ENCODE measurements around the gene LBH. TPM values are rescaled to one million over a fixed set of nuclear protein-coding genes. Genes with fewer than 3 reads are reported as not detected.

The LBH gene
- total and polyA plus RNA-seq, 7 donors: 6.5 to 15.5 (median 11.1) TPM

DNA sequence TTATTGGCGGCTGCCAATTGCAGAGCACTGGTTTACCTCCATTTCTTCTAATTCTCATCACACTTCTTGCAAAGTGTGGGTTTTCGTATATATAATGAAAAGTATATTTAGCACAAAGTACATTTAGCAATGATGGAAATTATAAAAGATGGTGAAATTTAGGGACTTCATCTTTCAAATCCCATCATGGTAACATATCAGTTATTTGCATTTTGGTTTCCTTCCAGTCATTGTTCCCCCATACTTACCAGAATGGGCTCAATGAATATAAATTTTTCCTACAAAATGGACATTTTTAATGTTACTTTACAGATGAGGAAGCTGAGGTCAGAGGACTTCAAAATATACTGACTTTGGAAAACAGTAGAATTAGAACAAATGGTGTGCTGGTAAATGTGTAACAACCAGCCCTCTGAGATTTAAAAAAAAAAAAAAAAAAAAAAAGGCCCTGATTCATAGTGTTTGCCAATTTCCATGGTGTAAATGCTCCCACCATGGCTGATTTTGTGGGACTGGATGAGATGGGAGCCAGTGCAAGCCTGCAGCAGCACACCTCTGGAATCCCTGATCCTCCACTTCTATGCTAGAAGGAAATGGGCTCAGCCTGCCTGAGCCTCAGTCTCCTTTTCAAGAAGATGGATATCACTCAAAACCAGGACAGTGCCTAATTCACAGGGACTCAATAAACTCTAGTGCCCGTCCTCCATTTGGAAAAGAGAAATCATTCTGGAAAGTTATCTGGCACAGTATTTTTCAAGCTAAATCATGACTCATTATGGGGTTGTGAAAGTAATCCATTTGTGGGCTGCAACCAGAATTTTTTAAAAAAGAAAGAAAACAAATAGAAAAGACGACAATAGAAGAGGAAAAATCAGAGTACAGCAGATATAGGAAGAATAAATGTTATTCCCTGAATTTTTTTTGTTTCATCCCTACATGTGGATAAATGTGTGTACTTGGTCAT is 34.0 kb downstream of the LBH start:
- H3K4me1 ChIP-seq: no peaks in the 10 kb centered on the region
- 77 to 85% (median 82%) methylated on average over 4 of the region's 4 CpGs for WGBS, 3 donors
- no peaks in the 10 kb centered on the region for H3K36me3 ChIP-seq (ENCODE audit: insufficient read depth in 1 of 2, low read depth in 1 of 2)
- intact Hi-C loops (cut with DNase I): no loop called here
- DNase-seq (no peak), ATAC-seq (no peak)
- no peak overlapping the region for H3K4me3 ChIP-seq
- TF ChIP-seq, protein P1, sequence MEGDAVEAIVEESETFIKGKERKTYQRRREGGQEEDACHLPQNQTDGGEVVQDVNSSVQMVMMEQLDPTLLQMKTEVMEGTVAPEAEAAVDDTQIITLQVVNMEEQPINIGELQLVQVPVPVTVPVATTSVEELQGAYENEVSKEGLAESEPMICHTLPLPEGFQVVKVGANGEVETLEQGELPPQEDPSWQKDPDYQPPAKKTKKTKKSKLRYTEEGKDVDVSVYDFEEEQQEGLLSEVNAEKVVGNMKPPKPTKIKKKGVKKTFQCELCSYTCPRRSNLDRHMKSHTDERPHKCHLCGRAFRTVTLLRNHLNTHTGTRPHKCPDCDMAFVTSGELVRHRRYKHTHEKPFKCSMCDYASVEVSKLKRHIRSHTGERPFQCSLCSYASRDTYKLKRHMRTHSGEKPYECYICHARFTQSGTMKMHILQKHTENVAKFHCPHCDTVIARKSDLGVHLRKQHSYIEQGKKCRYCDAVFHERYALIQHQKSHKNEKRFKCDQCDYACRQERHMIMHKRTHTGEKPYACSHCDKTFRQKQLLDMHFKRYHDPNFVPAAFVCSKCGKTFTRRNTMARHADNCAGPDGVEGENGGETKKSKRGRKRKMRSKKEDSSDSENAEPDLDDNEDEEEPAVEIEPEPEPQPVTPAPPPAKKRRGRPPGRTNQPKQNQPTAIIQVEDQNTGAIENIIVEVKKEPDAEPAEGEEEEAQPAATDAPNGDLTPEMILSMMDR (IDR thresholded peaks at IDR 0.05): no peak
- no peaks in the 10 kb centered on the region for H3K27me3 ChIP-seq (ENCODE audit: insufficient read depth in 3 of 3, low read length in 2 of 3)
- no peak overlapping the region for H3K27ac ChIP-seq
- H3K9me3 ChIP-seq: no peaks in the 10 kb centered on the region

DNA sequence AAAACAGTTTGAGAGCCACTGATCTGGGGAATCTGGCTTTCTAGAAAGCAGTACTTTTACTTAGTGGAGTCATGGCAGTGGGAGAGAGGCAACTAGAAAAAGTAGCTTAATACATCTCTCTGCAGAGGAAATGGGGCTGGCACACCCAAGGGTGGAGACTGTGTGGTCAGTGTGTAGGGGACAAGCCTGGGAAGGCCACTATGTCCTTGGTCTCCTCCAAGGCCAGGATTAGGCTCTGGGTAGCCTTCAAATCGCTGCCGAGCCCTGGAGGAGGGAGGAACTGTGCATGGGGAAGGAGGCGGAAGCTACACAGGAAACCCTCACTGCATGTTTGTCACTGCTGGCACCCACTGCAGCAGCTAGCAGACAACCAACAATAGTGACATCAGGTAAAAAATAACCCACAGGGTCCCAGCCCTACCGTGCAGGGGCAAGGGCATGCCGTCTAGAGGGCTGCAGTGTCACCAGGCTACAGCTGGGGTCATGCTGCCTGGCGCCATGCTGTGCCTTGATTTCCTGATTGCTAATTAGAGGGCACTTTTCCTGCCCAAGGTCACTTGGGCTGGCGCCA is 34.8 kb downstream of the LBH start:
- 74 to 78% (median 75%) methylated on average over 7 of the region's 7 CpGs for WGBS, 3 donors
- no peaks in the 10 kb centered on the region for H3K9me3 ChIP-seq
- TF ChIP-seq, protein P1 (IDR thresholded peaks at IDR 0.05): no peak
- no peak overlapping the region for H3K4me3 ChIP-seq
- intact Hi-C loops (cut with DNase I): no loop called here
- no peak for DNase-seq
- no peaks in the 10 kb centered on the region for H3K27me3 ChIP-seq (ENCODE audit: insufficient read depth in 3 of 3, low read length in 2 of 3)
- ATAC-seq: peak in 1 of 4 donors; percentile 24
- H3K36me3 ChIP-seq (ENCODE audit: insufficient read depth in 1 of 2, low read depth in 1 of 2): no peaks in the 10 kb centered on the region
- H3K4me1 ChIP-seq: no peaks in the 10 kb centered on the region
- no peak overlapping the region for H3K27ac ChIP-seq

DNA sequence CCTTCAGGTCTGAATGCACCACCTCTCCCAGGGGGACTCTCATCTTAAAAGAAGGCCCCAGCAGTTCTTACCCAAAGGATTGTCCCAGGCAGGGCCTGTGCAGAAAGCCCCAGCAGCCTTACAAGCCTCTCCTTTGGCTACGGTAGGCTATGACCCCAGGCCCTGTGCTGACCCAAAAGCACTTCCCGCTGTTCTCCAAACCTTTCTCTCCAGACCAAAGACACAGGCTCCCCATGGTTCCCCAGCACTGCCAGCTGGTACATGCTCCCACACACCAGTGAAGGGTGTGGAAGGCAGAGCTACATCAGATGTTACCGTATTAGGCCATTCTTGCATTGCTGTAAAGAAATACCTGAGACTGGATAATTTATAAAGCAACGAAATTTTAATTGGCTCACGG is 35.4 kb downstream of the LBH start:
- TF ChIP-seq, protein P1 (IDR thresholded peaks at IDR 0.05): no peak
- WGBS, 3 donors: 88 to 94% (median 93%) methylated on average over 5 of the region's 5 CpGs
- intact Hi-C loops (cut with DNase I): no loop called here
- no peaks in the 10 kb centered on the region for H3K27me3 ChIP-seq (ENCODE audit: insufficient read depth in 3 of 3, low read length in 2 of 3)
- no peak for ATAC-seq
- no peak overlapping the region for H3K4me3 ChIP-seq
- no peaks in the 10 kb centered on the region for H3K4me1 ChIP-seq
- H3K36me3 ChIP-seq (ENCODE audit: insufficient read depth in 1 of 2, low read depth in 1 of 2): no peaks in the 10 kb centered on the region
- H3K27ac ChIP-seq: no peak overlapping the region
- no peaks in the 10 kb centered on the region for H3K9me3 ChIP-seq
- DNase-seq: no peak

DNA sequence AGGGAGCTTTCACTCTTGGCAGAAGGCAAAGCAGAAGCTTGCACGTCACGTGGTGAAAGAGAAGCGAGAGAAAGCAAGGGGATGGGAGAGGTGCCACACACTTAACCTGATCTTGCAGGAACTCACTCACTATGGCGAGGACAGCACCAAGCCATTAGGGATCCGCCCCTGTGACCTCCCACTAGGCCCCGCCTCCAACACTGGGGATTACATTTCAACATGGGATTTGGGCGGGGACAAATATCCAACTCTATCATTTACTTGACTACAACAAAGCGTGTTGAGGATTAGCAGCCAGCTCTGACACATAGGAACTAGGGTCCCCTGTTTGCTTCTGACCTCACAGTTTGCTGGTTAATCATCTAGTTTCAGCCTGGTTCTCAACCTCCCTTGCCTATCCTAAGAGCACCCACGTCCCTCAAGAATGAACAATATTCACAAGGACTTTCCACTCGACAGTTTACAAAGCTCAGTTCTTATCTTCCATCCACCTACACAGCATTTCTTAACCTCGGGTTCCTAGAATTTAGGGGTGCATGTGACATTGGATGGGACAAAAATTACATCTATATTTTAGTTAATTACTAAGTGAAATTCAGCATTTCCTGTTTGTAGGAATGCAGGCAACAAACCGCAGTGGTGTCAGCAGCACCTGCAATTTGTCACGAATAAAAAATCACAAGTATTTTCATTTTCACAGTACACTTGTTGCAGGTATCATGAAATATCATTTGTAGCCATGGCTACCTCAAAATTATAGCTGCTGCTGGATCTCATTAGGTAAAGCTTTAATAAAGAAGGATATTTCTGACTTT is 36.0 kb downstream of the LBH start:
- no peak overlapping the region for H3K27ac ChIP-seq
- ATAC-seq: no peak

More for the DNA sequence above, 36.0 kb downstream of the LBH start:
- TF ChIP-seq, protein P1 (IDR thresholded peaks at IDR 0.05): no peak
- Histone ChIP-seq H3K27me3 (ENCODE audit: insufficient read depth in 3 of 3, low read length in 2 of 3) (no peaks in the 10 kb centered on the region), H3K4me1 (no peaks in the 10 kb centered on the region), H3K4me3 (no peak overlapping the region), H3K9me3 (no peaks in the 10 kb centered on the region), H3K36me3 (ENCODE audit: insufficient read depth in 1 of 2, low read depth in 1 of 2) (no peaks in the 10 kb centered on the region)
- no peak for DNase-seq
- 94 to 95% (median 94%) methylated on average over 13 of the region's 13 CpGs for WGBS, 3 donors
- intact Hi-C loops (cut with DNase I): no loop called here
